HG03025 (cell line): ENCODE results near the gene FSTL1.

Experiments
- ATAC-seq: cut with Tn5 transposase; IDR thresholded peaks from one replicate; pipeline ENCODE4 v1.9.1; 2021; ENCODE audit warnings: mild to moderate bottlenecking, moderate library complexity; ENCODE audit not compliant: unreplicated experiment, low FRiP score

FSTL1 gene

GRCh38 chr3:120469440-120469839 lies 18.6 kb upstream of the FSTL1 start:
- ATAC-seq = no peak

DNA sequence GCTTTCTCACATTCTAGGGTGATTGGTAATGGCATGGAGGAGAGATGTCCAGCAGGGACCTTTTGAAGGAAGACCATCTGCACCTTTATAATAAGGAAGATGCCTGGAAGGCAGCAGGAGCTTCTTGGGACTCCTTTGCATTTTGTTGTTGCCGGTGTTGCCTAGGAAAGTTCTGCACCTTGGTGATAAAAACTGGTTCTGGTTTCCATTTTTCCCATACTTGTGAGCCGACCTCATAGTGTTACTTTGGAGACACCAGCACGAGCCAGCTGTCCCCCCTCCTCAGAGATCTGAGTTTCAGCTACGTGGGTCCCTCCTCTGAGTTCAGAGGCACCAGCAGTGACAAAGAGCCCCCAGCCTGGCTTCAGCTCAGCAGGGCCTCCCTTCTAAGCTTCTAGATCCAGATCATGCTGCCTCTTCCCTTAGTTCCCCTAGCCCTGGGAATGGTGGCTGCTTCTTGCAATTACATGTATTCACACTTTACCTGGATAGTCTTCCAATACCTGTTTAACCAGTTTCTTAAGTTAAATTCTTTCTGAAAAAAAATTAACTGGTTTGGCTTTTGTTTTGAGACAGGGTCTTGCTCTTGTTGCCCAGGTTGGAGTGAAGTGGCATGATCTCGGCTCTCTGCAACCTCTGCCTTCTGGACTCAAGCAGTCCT lies 18.0 kb upstream of the FSTL1 start:
- no peak for ATAC-seq

DNA sequence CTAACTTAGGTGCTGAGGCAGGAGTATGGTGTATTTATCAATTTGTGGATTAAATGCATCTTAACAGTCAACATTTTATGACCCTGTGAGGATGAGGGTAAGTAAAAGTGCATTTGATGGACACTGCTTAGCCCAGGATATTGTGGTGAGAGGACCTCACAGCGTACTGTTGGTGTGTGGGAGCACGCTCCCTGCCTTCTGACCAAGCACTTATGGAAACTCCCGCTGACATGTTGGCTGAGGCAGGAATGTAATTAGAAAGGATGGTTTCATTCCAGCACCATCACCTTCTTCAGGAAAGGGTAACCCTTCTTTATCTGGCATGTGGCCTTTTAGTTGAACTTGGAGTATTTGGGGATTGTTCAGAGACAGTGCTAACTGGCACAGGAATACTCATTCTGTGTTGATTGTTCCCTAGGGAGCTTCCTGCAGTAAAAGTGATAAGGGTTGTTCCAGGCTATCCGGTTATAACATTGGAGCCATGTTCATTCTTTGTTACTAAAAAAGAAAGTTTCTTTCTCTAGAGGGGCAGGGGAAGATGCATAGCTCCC lies 11.7 kb upstream of the FSTL1 start:
- no peak for ATAC-seq

DNA sequence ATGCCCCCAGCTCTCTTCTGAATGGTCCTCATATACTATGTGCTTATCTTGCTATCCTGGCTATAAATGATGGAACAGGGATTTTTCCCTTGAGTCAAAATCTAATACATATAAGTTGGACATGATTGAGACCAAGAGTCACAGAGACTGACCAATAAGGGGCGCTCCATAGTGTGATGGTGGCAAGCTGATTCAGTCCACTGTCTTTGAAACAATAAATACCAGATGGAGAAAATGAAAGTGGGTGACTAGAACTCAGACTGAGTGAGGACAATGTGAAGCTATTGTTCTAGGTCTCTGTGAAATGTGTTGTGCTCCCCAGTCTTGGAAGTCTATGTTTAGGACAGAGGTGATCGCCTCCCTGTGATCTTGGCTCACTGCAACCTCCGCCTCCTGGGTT lies 10.6 kb upstream of the FSTL1 start:
- ATAC-seq = no peak

GRCh38 chr3:120460862-120461261 lies 10.1 kb upstream of the FSTL1 start:
- ATAC-seq = no peak

GRCh38 chr3:120460181-120460790 lies 9.5 kb upstream of the FSTL1 start:
- no peak for ATAC-seq

GRCh38 chr3:120459196-120459595 lies 8.4 kb upstream of the FSTL1 start:
- ATAC-seq = no peak

DNA sequence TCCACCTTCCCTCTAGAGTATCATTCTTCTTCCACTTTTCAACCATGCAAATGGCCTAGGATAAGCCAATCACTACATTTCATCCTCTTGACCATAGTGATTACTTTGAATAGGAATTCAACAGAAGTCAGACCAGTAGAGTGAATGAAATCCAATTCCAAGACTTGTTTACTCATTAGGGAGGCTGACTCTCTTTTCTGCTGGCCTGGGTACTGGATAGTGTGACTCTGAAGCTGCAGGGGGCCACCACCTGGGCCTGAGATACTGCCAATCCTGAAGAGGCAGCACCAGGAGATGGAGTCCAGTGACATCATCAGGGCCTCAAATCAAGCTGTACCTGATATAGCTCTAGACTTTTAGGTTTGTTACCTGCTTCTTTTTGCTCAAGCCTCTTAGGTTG lies 7.0 kb upstream of the FSTL1 start:
- ATAC-seq = no peak

DNA sequence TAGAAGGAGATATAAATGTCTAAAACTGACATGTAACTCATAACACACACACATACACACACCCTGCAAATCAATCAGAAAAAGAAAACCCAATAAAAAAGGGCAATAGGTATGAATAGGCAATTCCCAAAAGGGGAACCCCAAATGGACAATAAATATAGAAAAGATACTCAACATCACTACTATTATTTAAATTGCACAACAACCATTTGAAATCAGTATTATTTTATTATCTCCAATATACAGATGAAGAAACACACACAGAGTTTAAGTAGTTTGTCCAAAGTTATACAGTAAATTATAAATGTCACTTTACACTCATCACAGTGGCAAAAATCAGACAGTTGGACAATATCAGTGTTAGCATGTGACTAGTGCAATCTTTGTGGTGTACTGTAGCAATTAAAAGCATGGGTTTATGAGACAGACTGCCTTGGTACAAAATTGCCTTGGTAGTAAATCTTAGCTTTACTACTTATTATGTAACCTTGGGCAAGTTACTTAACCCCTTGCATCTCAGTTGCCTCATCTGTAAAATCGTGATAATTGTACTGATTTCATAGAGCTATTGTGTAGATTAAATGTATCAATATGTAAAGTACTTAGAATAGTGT lies 3.4 kb upstream of the FSTL1 start:
- no peak for ATAC-seq

DNA sequence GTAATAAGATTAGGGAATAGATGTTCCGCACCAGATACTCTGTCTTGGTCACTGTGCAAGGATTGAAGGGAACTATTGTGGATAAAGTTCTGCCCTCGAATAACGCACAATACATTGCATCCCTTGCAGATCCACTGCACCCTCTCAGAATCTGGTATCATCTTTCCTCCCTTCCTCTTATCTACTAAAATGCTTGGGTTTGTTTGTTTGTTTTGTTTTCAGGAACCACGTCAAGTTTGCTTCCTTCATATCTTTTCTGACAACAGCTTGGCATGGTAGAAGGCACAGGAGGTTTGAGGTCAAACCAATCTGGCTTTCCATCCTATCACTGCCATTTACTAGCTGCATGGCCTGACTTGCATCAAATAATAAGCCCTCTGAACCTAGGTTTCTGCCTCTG lies 2.0 kb upstream of the FSTL1 start:
- no peak for ATAC-seq

DNA sequence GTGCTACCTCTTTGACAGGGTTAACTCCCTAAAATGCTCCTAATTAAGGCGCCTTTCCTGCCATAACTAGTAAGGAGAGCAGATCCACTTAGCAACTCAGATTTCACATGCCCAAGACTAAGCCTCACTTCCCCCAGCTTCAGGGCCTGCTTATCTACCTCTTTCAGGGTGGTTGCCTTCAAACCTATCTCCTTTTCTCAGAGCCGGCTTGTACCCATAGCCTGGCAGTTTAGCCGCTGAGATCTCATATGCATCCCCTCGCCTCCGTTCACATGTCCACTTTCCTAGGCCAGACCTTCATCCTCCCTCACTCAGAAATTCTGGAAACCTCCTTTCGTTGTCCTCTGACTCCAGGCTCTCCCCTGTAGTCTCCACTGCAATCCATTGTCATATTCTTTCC lies 1.0 kb upstream of the FSTL1 start:
- no peak for ATAC-seq

GRCh38 chr3:120451272-120451761 lies 525 bp upstream of the FSTL1 start:
- ATAC-seq = no peak

DNA sequence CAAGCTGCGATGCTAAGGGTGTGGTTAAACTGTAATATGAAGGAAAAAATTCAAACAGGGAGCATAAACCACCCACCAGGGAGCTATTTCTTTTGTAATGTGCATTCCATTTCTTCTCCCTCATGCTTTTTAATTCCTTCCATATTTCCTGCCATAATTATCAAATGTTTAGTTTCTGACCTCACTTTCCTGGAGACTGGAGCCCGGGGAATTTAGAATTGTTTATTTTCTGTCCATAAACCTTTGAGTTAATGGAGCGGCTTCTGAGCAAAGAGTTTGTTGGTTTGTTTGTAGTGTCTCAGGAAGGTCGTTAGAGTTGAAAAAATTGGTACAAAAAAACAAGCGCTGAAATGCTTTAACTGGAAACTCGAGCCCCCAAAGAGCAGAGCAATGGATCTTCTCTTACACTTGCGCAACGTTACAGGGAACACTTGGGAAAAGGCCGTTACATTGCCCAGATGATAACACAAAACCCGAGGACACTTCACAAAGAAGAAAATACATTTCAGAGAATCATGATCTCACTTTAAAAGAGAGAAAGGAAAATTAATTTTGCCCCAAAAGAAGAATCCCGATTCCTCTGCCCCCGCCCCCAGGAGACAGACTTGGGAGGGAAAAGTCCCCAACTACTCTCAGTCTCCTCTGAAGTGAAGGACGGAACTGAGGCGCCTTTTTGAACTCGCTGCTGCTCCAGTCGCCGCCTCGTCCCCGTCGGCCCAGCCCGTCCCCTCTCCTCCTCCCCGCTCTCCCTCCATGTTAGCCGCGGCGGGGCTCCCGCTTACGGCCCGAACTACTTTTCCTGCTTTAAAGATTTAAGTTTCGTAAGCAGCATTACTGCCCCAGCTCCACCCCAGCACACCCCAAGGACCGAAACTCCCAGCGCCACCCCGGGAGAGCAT lies 842 bp downstream of the FSTL1 start:
- ATAC-seq = no peak

DNA sequence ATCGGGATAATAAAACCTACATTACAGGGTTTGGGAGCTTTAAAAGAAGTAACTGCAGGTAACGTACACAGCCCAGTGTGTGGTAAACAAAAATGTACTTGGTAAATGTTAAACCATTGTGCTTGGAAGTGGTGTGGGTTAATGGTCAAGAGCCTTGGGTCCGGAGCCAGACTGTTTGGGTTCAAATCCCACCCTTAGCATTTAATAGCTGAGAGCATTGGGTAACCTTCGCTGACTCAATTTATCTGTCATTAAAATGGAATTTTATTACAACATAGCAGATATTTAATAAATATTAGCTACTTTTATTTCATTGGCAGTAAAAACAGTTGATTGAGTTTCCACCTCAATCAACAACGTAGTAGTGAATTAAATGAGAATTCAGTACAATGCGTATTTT lies 1.5 kb downstream of the FSTL1 start:
- ATAC-seq = no peak

DNA sequence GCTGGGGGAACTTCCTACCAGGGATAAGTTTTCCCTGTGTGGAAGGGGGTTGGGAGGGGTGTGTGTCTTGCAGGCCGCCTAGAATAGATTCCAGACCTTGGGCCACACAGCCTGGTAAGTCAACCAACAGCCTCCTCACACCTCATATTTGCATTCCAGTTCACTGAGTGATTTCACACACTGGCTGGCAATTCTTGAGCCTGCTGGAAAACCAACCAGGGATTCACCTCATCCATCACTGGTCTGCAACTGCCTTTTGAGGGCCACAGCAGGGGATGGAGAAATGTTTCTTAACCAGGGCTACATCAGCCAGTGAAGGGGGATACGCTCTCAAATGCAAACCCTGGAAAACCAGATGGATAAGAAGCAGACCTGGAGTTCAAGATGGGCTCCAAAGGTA lies 2.0 kb downstream of the FSTL1 start:
- ATAC-seq = no peak

DNA sequence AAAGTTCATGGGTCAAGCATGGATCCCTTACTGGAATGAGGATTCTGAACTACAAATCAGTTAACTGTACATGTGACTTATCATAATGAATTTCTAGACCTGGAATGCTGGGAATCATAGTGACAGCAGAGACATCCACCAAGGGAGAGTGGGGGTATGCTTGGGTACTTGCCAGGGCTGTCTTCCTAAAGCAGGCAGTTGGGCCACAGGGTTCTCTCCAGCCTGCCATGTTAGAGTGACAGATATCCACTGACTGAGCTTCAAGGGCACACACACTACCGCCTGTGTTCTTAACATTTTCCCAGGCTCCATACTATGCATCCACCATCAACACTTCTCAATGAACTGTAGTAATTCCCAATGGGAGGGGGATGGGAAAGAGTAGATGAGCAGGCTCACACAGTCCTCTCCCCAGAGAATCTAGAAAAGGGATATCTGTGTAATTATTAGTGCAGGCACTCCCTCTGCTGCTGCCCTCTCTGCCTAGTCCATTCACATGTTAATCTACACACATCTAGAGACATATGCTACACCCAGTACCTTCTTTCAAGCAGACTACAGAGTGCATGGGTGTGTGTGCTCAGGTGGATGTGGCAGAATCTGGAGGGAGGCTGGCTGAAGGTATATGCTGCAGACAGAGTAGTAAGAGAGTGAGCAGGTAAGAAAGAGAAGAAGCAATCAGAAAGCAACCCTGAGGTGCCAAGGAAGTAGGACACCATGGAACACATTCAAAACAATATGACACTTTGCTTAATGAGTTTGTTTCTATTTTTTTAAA lies 3.7 kb downstream of the FSTL1 start:
- no peak for ATAC-seq

DNA sequence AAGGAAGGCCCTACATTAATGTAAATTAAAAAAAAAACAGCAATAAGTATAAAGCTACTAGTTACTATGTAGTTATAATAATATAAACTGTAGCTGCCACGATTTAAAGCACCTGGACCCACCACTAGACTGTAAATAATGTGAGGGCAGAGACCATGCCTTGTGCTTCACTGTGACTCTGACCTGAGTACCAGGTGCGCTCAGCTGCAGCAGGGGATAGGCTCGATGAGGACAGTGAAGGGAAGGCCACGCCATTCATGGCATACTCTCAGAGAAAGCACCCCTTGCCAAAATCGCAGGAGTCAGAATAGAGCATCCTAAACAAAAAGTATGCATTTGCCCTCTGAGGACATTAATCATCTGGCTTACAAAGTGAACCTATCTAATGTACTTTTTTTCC lies 5.1 kb downstream of the FSTL1 start:
- ATAC-seq = no peak

DNA sequence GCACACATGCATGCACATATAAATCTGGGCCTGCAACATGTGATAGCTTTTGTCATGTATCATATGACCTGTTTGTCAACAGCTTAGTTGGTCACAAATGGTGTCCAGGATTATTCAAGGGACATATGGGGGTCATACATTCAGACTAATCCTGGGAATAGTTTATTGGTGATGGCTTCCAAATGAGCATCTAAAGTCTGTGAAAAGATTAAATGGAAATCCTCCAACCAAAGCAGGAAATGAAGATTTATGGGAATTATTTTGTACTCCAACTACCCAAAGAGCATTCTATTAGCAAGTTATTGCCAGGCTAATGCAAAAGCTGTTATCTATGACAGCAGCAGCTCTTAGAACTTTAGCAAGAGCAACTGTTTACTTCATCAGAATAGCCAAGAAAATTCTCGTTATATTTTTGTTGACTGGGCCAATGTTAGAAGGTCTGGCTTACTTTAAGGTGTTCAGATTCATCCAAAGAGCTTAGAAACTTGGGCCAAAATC lies 7.1 kb downstream of the FSTL1 start:
- no peak for ATAC-seq

DNA sequence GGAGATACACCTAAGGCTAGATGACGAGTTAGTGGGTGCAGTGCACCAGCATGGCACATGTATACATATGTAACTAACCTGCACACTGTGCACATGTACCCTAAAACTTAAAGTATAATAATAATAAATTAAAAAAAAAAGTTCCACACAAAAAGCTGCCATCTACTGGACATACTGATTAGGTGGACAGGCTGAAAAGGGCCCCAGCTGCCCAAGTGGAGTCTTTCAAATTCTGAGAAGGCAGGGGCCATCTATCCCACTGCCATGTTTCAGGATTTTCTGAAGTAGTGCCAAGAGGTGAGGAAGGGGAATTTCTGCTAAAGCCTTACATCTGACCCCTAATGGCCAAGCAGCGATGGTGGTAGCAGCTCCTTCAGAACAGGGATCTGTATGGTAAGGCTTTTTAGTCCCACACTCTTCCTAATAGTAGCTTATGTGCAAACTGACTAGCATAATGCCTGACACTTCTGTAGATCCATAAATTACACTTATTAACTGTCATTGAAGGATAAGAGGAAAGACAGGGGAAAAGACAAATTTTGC lies 7.7 kb downstream of the FSTL1 start:
- ATAC-seq = no peak

DNA sequence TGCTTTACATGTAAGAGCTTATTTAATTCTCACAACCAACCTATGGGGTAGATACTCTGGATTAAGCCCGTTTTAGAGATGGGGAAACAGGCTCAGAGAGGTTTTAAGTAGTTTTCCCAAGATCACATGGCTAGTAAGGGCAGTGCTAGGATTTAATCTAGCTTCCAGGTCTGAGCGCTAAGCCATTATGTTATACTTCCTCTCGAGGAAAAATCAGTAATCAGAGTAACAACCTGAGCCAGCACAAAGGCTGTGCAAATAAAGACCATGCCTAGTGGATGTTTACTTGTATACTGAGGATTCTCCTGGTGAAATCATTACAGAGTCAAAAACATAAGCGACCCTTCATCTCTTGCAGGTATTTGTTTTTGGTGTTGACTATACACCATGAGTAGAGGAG lies 9.0 kb downstream of the FSTL1 start:
- no peak for ATAC-seq
